WERI-Rb-1 (cell line): Measurements from ENCODE around the gene ELP4.

ENCODE experiments used
- DNase-seq: peaks from one replicate; pipeline ENCODE4 v3.0.0-alpha.2; 2020
- H3K27ac ChIP-seq: fragments of 250-450 bp; sonication (Bioruptor Pico); 2 replicates; pipeline ENCODE4 v1.5.1; 2020; ENCODE audit warnings: mild to moderate bottlenecking, moderate library complexity
- H3K27me3 ChIP-seq: fragments of 250-450 bp; sonication (Bioruptor Pico); 2 replicates; pipeline ENCODE4 v1.5.1; 2021; ENCODE audit warnings: mild to moderate bottlenecking, low read depth, moderate library complexity; ENCODE audit not compliant: insufficient read depth, severe bottlenecking
- H3K36me3 ChIP-seq: fragments of 250-450 bp; sonication (Bioruptor Pico); 2 replicates; pipeline ENCODE4 v1.5.1; 2020; ENCODE audit warnings: mild to moderate bottlenecking, moderate library complexity
- H3K4me3 ChIP-seq: 2 replicates; pipeline ENCODE4 v1.5.1; 2011; ENCODE audit warnings: low read depth, mild to moderate bottlenecking, control low read depth, low read length
- H3K9me3 ChIP-seq: fragments of 250-450 bp; sonication (Bioruptor Pico); 2 replicates; pipeline ENCODE4 v1.5.1; 2021; ENCODE audit warnings: mild to moderate bottlenecking, moderate library complexity; ENCODE audit not compliant: severe bottlenecking
- TF ChIP-seq, protein P1 (sequence below): IDR thresholded peaks from 2 replicates; pipeline ENCODE4 v1.5.1; 2011; ENCODE audit warnings: low read depth, mild to moderate bottlenecking, control low read depth, inconsistent platforms, low read length

The ELP4 gene

DNA sequence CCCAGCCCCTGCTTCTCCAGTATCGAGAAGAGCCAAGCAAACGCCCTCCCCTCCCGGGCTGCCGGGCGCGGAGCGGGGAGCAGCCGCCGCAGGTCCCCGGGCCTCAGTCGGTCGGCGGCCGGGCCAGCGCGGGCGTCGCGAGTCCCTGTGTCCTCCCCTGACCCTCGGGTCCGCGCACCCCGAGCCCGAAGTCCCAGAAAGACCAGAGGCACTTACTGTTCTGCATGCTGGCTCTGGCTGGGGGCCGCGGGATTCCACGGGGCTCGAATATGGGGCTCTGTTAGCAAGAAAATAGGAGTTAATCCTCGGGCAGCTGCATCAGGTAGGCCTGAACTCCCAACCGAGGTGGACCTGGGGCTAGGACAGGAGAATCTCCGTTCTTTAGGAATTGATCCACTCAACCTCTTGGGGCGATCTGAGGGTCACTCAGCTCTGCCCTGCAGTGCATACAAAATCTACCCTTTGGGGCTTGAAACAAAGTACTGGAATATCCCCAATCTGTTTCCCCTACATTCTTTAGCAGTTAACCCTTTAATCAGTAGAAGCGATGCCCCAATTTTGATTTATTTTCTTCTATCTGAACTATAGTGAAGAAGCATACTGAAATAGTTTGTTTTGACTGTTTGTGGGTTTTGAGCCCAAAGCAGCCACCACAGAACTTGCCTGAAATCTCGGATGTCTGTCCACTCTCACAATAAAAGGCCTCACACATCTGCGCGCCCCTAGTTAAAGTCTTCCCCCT, 296.8 kb downstream of the ELP4 start:
- Histone ChIP-seq H3K36me3 (no peaks in the 10 kb centered on the region), H3K9me3 (no peaks in the 10 kb centered on the region), H3K27ac (no peak overlapping the region), H3K27me3 (peaks cover 98% of the 10 kb centered on the region), H3K4me3 (no peak overlapping the region)
- no peak for DNase-seq
- TF ChIP-seq, protein P1, sequence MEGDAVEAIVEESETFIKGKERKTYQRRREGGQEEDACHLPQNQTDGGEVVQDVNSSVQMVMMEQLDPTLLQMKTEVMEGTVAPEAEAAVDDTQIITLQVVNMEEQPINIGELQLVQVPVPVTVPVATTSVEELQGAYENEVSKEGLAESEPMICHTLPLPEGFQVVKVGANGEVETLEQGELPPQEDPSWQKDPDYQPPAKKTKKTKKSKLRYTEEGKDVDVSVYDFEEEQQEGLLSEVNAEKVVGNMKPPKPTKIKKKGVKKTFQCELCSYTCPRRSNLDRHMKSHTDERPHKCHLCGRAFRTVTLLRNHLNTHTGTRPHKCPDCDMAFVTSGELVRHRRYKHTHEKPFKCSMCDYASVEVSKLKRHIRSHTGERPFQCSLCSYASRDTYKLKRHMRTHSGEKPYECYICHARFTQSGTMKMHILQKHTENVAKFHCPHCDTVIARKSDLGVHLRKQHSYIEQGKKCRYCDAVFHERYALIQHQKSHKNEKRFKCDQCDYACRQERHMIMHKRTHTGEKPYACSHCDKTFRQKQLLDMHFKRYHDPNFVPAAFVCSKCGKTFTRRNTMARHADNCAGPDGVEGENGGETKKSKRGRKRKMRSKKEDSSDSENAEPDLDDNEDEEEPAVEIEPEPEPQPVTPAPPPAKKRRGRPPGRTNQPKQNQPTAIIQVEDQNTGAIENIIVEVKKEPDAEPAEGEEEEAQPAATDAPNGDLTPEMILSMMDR, result no peak

DNA sequence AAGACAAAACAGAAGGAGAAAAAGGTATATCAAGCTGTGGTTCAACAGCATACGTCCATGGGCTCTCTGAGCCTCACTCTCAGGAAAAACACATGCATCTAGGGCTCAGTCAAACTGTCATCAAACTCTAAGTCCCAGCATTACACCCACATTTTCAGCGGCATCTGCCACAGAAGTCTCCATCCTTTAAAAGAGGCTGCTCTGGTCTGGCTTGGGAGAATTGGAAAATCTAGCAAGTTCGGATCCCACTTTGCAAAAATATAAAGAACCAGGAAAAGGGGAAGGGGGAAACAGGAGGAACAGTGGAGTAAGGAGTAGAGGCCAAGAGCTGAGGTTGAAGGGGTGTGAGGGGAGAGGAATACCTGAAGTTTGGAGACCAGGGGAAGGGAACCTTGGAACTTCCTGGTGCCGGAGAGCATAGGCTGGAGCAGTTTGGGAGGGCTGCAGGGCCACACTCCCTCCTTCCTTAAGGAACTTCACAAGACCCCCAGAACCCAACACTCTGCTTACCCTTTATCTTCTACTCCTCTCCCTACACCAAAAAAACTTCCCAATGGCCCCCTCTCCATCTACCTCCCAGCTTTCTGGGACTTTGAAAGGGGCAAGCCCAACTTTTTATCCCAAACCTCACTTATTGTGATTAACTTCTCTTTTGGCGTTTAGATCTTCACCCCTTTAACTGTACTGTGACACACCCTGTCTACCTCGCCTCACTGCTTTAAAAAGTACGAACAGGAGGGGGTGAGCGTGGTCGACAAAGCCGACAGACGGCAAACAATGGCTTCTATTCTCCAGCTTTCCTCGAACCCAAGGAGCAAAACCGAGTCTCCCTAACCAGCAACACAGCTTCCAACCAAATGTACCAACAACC, 297.6 kb downstream of the ELP4 start:
- DNase-seq, result no peak
- no peaks in the 10 kb centered on the region for H3K36me3 ChIP-seq
- no peak overlapping the region for H3K27ac ChIP-seq
- no peak overlapping the region for H3K4me3 ChIP-seq
- no peaks in the 10 kb centered on the region for H3K9me3 ChIP-seq
- TF ChIP-seq, protein P1, result no peak
- peaks cover 97% of the 10 kb centered on the region for H3K27me3 ChIP-seq

- no peak for DNase-seq
- Histone ChIP-seq H3K36me3 (no peaks in the 10 kb centered on the region), H3K27me3 (peaks cover 99% of the 10 kb centered on the region), H3K4me3 (no peak overlapping the region), H3K9me3 (no peaks in the 10 kb centered on the region), H3K27ac (no peak overlapping the region)
- TF ChIP-seq, protein P1, result no peak
Measured at GRCh38 chr11:31807799-31808667, 298.5 kb downstream of the ELP4 start.

- TF ChIP-seq, protein P1, result no peak
- Histone ChIP-seq H3K36me3 (no peaks in the 10 kb centered on the region), H3K27ac (no peak overlapping the region), H3K4me3 (no peak overlapping the region), H3K9me3 (no peaks in the 10 kb centered on the region), H3K27me3 (peaks cover 99% of the 10 kb centered on the region)
- no peak for DNase-seq
Measured at GRCh38 chr11:31808721-31809540, 299.4 kb downstream of the ELP4 start.

GRCh38 chr11:31809541-31809856, 299.9 kb downstream of the ELP4 start:
- no peaks in the 10 kb centered on the region for H3K36me3 ChIP-seq
- H3K9me3 ChIP-seq, result no peaks in the 10 kb centered on the region
- peaks cover 99% of the 10 kb centered on the region for H3K27me3 ChIP-seq
- no peak overlapping the region for H3K4me3 ChIP-seq
- no peak overlapping the region for H3K27ac ChIP-seq
- DNase-seq, result no peak
- TF ChIP-seq, protein P1, result no peak
